Esophagus muscularis mucosa (tissue), 3 donors: ENCODE results near the gene HOXC5.

Experiments used
- EP300 ChIP-seq: sonication (generic); formaldehyde crosslinking; IDR thresholded peaks from one replicate; pipeline ENCODE4 v1.6.1; 2017; ENCODE audit warnings: antibody characterized with exemption
- TF ChIP-seq, protein P1 (sequence below), 3 experiments: fragments of 200-600 bp in 2 of 3; fragments of 450-650 bp in 1 of 3; sonication (generic) in 2 of 3; IDR thresholded peaks; one replicate each; pipeline ENCODE4 v1.5.1; 2017 to 2019; ENCODE audit warnings: antibody characterized with exemption in 3 of 3, mild to moderate bottlenecking in 2 of 3, moderate library complexity in 1 of 3

DNA sequence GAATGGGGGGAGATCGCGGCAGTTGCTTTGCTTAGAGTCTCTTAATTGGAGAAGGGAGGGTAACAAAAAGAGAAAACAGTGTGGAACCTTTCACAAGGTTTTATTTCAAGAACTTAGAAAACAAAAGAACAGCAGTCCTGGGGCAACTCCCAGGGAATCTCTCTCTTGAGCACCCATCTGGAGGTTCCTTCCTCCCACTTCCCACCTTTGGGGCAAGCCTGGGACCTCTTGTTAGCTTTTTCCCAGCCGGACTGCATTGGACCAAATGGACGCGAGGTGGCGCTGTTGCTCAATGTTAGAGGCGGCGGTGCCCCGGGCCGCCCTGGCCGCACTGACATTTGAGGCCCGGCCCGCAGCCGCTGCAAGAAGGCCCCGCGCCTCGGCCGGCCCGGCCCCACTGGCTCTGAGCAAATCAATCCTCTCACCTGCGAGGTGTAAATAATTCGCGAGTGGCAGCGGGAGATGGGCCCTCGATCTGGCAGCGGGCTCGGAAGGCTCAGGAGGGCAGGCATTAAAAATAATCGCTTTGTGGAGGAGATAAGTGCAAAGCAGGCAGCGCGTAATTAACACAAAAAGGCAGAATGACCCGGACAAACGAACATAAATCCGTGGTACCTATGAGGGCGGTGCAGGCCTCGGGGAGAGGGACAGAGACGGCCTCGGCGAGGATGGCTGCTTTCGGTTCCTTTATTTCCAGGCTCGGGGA, 26.8 kb upstream of the HOXC5 start:
- TF ChIP-seq EP300, result no peak
- TF ChIP-seq, protein P1, sequence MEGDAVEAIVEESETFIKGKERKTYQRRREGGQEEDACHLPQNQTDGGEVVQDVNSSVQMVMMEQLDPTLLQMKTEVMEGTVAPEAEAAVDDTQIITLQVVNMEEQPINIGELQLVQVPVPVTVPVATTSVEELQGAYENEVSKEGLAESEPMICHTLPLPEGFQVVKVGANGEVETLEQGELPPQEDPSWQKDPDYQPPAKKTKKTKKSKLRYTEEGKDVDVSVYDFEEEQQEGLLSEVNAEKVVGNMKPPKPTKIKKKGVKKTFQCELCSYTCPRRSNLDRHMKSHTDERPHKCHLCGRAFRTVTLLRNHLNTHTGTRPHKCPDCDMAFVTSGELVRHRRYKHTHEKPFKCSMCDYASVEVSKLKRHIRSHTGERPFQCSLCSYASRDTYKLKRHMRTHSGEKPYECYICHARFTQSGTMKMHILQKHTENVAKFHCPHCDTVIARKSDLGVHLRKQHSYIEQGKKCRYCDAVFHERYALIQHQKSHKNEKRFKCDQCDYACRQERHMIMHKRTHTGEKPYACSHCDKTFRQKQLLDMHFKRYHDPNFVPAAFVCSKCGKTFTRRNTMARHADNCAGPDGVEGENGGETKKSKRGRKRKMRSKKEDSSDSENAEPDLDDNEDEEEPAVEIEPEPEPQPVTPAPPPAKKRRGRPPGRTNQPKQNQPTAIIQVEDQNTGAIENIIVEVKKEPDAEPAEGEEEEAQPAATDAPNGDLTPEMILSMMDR (IDR thresholded peaks at IDR 0.05), result peak; percentile 93 to 97 (median 96)
